WTC11 (cell line): ENCODE data around the gene HMGN4. TPM values are rescaled to one million over a fixed set of nuclear protein-coding genes. Genes with fewer than 3 reads are reported as not detected.
A peak's percentile ranks its signal among the peaks of the same experiment; 100 is the strongest.

ENCODE experiments used
- ATAC-seq: fragments of 200-7000 bp; cut with Tn5 transposase; 2 replicates; pipeline ENCODE4 v1.10.0; 2021; ENCODE audit warnings: mild to moderate bottlenecking, moderate library complexity
- CTCF ChIA-PET: fragments of 300-600 bp; sonication (Branson Sonifier 250); formaldehyde crosslinking; loops from one replicate; lab custom pipeline; 2021; ENCODE audit warnings: antibody characterized with exemption; lab: Charles Lee
- POLR2A ChIA-PET: fragments of 350-600 bp; sonication (Branson Sonifier 250); formaldehyde crosslinking; loops from one replicate; lab custom pipeline; 2021; ENCODE audit warnings: antibody characterized with exemption; lab: Charles Lee
- DNase-seq: peaks from one replicate; pipeline ENCODE4 v3.0.0; 2021; ENCODE audit warnings: low spot score
- H3K27ac Mint-ChIP-seq: 2 replicates; pipeline ENCODE4 v1.8.0; 2021; ENCODE audit warnings: mixed read lengths
- H3K27me3 Mint-ChIP-seq: 2 replicates; pipeline ENCODE4 v1.8.0; 2021; ENCODE audit warnings: low read depth, mild to moderate bottlenecking, moderate library complexity, mixed read lengths
- H3K36me3 Mint-ChIP-seq: 2 replicates; pipeline ENCODE4 v1.8.0; 2021; ENCODE audit warnings: mixed read lengths
- H3K4me1 Mint-ChIP-seq: 2 replicates; pipeline ENCODE4 v1.8.0; 2022; ENCODE audit warnings: mixed read lengths
- H3K4me3 Mint-ChIP-seq: 2 replicates; pipeline ENCODE4 v1.8.0; 2021; ENCODE audit warnings: mild to moderate bottlenecking, moderate library complexity, mixed read lengths
- H3K9me3 Mint-ChIP-seq: 2 replicates; pipeline ENCODE4 v1.8.0; 2021; ENCODE audit warnings: mixed read lengths
- GRHL2 ChIP-seq: fragments of 250-450 bp; sonication (Bioruptor Pico); IDR thresholded peaks from 2 replicates; pipeline ENCODE4 v1.8.0; 2022; ENCODE audit warnings: mild to moderate bottlenecking, moderate library complexity; ENCODE audit not compliant: insufficient replicate concordance, severe bottlenecking
- IRF2 ChIP-seq: sonication (generic); formaldehyde crosslinking; IDR thresholded peaks from 2 replicates; pipeline ENCODE4 v1.8.0; 2022; ENCODE audit warnings: low read depth, missing genetic modification reagents, borderline replicate concordance
- KAT7 ChIP-seq: sonication (generic); formaldehyde crosslinking; IDR thresholded peaks from 2 replicates; pipeline ENCODE4 v1.8.1; 2023; ENCODE audit warnings: missing genetic modification reagents, mild to moderate bottlenecking, borderline replicate concordance
- MYBL2 ChIP-seq: sonication (generic); formaldehyde crosslinking; IDR thresholded peaks from 2 replicates; pipeline ENCODE4 v1.8.1; 2023; ENCODE audit warnings: mild to moderate bottlenecking, moderate library complexity, missing genetic modification reagents
- NFATC4 ChIP-seq: fragments of 250-450 bp; sonication (Bioruptor Pico); IDR thresholded peaks from 2 replicates; pipeline ENCODE4 v1.9.0; 2021; ENCODE audit warnings: mild to moderate bottlenecking
- NFE2L1 ChIP-seq: sonication (generic); formaldehyde crosslinking; IDR thresholded peaks from 2 replicates; pipeline ENCODE4 v1.8.1; 2023; ENCODE audit warnings: missing genetic modification reagents
- NFYB ChIP-seq: sonication (generic); formaldehyde crosslinking; conservative IDR thresholded peaks from 2 replicates; pipeline ENCODE4 v1.8.0; 2022; ENCODE audit warnings: low read depth, missing genetic modification reagents
- NR3C1 ChIP-seq: sonication (generic); formaldehyde crosslinking; conservative IDR thresholded peaks from 2 replicates; pipeline ENCODE4 v1.8.1; 2023; ENCODE audit warnings: low read depth, mild to moderate bottlenecking, missing genetic modification reagents
- RORB ChIP-seq: fragments of 250-450 bp; sonication (Bioruptor Pico); IDR thresholded peaks from 2 replicates; pipeline ENCODE4 v1.9.0; 2021; ENCODE audit warnings: mild to moderate bottlenecking
- SOX15 ChIP-seq: fragments of 250-450 bp; sonication (Bioruptor Pico); IDR thresholded peaks from 2 replicates; pipeline ENCODE4 v1.9.0; 2021; ENCODE audit warnings: mild to moderate bottlenecking
- TP53 ChIP-seq: sonication (generic); formaldehyde crosslinking; IDR thresholded peaks from 2 replicates; pipeline ENCODE4 v1.8.1; 2023; ENCODE audit warnings: mild to moderate bottlenecking, missing genetic modification reagents
- ZBTB21 ChIP-seq: sonication (generic); formaldehyde crosslinking; IDR thresholded peaks from 2 replicates; pipeline ENCODE4 v1.8.1; 2023; ENCODE audit warnings: mild to moderate bottlenecking, missing genetic modification reagents, borderline replicate concordance
- ZNF396 ChIP-seq: fragments of 250-450 bp; sonication (Bioruptor Pico); IDR thresholded peaks from 2 replicates; pipeline ENCODE4 v1.8.0; 2021; ENCODE audit warnings: mild to moderate bottlenecking, moderate library complexity, borderline replicate concordance
- ZNF423 ChIP-seq: fragments of 250-450 bp; sonication (Bioruptor Pico); IDR thresholded peaks from 2 replicates; pipeline ENCODE4 v2.1.2; 2022; ENCODE audit warnings: mild to moderate bottlenecking, moderate library complexity
- ZNF671 ChIP-seq: fragments of 250-450 bp; sonication (Bioruptor Pico); IDR thresholded peaks from 2 replicates; pipeline ENCODE4 v1.8.0; 2021; ENCODE audit warnings: mild to moderate bottlenecking
- total RNA-seq: library from RNA; stranded (reverse); gene quantifications from 3 replicates; pipeline ENCODE4 v1.2.3, GENCODE V29; 2021
- TF ChIP-seq, protein P1 (sequence below): sonication (generic); formaldehyde crosslinking; IDR thresholded peaks from 2 replicates; pipeline ENCODE4 v1.8.0; 2022; ENCODE audit warnings: mild to moderate bottlenecking, missing genetic modification reagents
- TF ChIP-seq, protein P2 (sequence below): fragments of 250-450 bp; sonication (Bioruptor Pico); IDR thresholded peaks from 2 replicates; pipeline ENCODE4 v1.8.0; 2021; ENCODE audit warnings: mild to moderate bottlenecking
- TF ChIP-seq, protein P3 (sequence below): sonication (generic); formaldehyde crosslinking; IDR thresholded peaks from 2 replicates; pipeline ENCODE4 v1.8.0; 2022; ENCODE audit warnings: mild to moderate bottlenecking, missing genetic modification reagents
- TF ChIP-seq, protein P4 (sequence below): sonication (generic); formaldehyde crosslinking; IDR thresholded peaks from 2 replicates; pipeline ENCODE4 v1.8.1; 2023; ENCODE audit warnings: mild to moderate bottlenecking, missing genetic modification reagents, moderate library complexity
- TF ChIP-seq, protein P5 (sequence below): sonication (generic); formaldehyde crosslinking; IDR thresholded peaks from 2 replicates; pipeline ENCODE4 v1.8.0; 2022; ENCODE audit warnings: missing genetic modification reagents
- TF ChIP-seq, protein P6 (sequence below): sonication (generic); formaldehyde crosslinking; IDR thresholded peaks from 2 replicates; pipeline ENCODE4 v1.8.1; 2022; ENCODE audit warnings: missing genetic modification reagents, borderline replicate concordance

The HMGN4 gene
- total RNA-seq, 1 experiment from 2014 or later: 57.1 TPM

DNA sequence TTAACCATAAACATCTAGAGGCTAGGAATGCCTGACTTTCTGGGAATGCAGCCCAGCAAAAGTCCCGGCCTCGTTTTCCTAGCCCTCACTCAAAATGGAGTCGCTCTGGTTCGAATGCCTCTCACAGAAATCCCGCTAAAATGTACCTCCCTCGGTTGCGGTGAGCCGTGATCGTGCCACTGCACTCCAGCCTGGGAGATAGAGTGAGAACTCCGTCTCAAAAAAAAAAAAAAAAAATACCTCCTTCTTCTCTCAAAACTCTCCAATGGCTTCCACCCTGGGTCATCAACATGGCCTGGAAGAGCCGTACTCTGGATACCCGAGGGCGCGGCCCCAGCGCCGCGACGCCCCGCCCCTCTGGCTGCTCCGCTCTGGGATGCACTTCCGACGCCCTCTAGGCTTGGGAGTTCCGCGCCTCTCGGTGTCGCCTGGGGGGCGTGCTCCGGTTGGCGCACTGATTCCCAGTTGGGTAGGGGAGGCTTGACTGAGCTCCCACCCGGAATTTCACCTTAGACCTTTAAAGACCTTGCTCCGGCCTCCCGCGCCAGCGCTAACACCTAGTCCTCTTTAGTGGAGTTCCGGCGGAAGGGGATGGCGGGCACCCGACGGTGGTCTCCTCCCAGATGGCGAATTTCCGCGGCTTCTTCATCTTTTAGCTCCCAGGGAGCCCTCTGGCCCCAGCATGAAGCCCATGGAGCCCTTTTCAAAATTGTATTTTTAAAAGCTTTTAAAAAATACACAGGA lies 12.3 kb downstream of the HMGN4 start (continued):
- TF ChIP-seq, protein P1, sequence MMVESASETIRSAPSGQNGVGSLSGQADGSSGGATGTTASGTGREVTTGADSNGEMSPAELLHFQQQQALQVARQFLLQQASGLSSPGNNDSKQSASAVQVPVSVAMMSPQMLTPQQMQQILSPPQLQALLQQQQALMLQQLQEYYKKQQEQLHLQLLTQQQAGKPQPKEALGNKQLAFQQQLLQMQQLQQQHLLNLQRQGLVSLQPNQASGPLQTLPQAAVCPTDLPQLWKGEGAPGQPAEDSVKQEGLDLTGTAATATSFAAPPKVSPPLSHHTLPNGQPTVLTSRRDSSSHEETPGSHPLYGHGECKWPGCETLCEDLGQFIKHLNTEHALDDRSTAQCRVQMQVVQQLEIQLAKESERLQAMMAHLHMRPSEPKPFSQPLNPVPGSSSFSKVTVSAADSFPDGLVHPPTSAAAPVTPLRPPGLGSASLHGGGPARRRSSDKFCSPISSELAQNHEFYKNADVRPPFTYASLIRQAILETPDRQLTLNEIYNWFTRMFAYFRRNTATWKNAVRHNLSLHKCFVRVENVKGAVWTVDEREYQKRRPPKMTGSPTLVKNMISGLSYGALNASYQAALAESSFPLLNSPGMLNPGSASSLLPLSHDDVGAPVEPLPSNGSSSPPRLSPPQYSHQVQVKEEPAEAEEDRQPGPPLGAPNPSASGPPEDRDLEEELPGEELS (CRISPR knock-in tag): 0 out of 2 replicates have a peak, but pooled peaks have one; percentile 42
- TF ChIP-seq NFE2L1 (CRISPR knock-in tag) (0 out of 2 replicates have a peak, but pooled peaks have one; percentile 17), NFATC4 (CRISPR knock-in tag) (0 out of 2 replicates have a peak, but pooled peaks have one; percentile 39), ZNF671 (CRISPR knock-in tag) (peak; percentile 61; the same call in 1 of the 2 replicates), MYBL2 (CRISPR knock-in tag) (no peak), NFYB (no peak), TP53 (CRISPR knock-in tag) (no peak), ZNF423 (CRISPR knock-in tag) (peak; percentile 55; the same call in 1 of the 2 replicates)
- TF ChIP-seq, protein P2, sequence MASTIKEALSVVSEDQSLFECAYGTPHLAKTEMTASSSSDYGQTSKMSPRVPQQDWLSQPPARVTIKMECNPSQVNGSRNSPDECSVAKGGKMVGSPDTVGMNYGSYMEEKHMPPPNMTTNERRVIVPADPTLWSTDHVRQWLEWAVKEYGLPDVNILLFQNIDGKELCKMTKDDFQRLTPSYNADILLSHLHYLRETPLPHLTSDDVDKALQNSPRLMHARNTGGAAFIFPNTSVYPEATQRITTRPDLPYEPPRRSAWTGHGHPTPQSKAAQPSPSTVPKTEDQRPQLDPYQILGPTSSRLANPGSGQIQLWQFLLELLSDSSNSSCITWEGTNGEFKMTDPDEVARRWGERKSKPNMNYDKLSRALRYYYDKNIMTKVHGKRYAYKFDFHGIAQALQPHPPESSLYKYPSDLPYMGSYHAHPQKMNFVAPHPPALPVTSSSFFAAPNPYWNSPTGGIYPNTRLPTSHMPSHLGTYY (CRISPR knock-in tag): 0 out of 2 replicates have a peak, but pooled peaks have one; percentile 72
- TF ChIP-seq, protein P3, sequence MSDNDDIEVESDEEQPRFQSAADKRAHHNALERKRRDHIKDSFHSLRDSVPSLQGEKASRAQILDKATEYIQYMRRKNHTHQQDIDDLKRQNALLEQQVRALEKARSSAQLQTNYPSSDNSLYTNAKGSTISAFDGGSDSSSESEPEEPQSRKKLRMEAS (CRISPR knock-in tag): peak; percentile 63; the same call in 1 of the 2 replicates
- TF ChIP-seq, all 79 proteins: peak for 14

DNA sequence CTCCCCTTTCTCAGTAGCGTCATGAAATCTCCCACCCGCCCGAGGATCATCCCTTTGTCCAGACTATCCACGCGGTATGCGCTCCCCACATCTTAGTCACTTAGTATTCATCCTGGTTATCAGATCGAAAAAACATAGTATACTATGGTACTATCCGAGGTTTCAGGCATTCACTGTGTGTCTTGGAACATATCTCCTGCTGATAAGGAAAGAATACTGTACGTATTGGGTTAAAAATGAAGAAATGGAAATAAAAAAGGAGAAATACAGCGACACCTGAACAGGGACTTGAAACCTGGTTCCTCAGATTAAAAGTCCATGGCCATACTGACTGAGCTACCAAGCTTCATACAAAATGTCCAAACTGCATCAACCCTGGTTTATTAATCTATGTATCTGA lies 14.0 kb downstream of the HMGN4 start:
- no peaks in the 10 kb centered on the region for H3K9me3 Mint-ChIP-seq
- no peak for ATAC-seq
- H3K4me3 Mint-ChIP-seq: no peak overlapping the region
- TF ChIP-seq KAT7 (no peak), NR3C1 (CRISPR knock-in tag) (no peak), ZBTB21 (CRISPR knock-in tag) (no peak), IRF2 (CRISPR knock-in tag) (no peak)
- TF ChIP-seq, protein P4, sequence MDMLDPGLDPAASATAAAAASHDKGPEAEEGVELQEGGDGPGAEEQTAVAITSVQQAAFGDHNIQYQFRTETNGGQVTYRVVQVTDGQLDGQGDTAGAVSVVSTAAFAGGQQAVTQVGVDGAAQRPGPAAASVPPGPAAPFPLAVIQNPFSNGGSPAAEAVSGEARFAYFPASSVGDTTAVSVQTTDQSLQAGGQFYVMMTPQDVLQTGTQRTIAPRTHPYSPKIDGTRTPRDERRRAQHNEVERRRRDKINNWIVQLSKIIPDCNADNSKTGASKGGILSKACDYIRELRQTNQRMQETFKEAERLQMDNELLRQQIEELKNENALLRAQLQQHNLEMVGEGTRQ (CRISPR knock-in tag): no peak
- TF ChIP-seq, all 79 proteins: peak for 0
- CTCF ChIA-PET: interaction anchor here (2.1 kb wide), 1 partner anchor 210 kb away, joined by 13 read pairs; no protein-coding TSS in a partner anchor
- Mint-ChIP-seq H3K27me3 (no peaks in the 10 kb centered on the region), H3K4me1 (peaks cover 22% of the 10 kb centered on the region), H3K27ac (no peak overlapping the region), H3K36me3 (no peaks in the 10 kb centered on the region)
- no peak for DNase-seq
- POLR2A ChIA-PET: interaction anchor here (1.1 kb wide), 1 partner anchor 428 kb away, joined by 3 read pairs; no protein-coding TSS in a partner anchor

DNA sequence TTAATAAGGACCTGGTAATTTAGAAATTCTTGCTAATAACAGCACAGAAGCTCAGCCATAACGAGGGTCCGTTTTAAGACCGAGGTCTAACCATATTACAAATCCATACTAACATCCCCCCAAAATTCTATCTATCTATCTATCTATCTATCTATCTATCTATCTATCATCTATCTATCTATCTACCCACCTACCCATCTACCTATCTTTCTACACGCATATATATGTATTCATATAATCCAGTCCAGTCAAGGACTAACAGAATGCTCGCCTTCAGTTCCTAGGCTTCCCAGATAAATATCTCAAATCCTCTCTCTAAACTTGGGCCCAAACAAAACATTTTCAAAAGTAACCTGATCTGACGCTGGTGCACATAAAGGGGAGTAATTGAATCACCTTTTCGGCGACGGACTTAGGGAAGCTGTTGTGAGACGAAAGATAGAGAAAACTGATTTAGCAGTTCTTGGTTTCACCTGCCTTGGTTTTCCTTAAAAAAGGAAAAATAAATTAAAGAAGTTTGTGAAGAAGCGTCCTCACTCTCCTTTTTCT lies 14.5 kb downstream of the HMGN4 start:
- H3K27ac Mint-ChIP-seq: no peak overlapping the region
- no peaks in the 10 kb centered on the region for H3K27me3 Mint-ChIP-seq
- ATAC-seq (no peak), DNase-seq (no peak)
- H3K36me3 Mint-ChIP-seq: no peaks in the 10 kb centered on the region
- H3K4me1 Mint-ChIP-seq: peaks cover 22% of the 10 kb centered on the region
- no peak overlapping the region for H3K4me3 Mint-ChIP-seq
- H3K9me3 Mint-ChIP-seq: no peaks in the 10 kb centered on the region
- ChIA-PET POLR2A (interaction anchor here (1.1 kb wide), 1 partner anchor 428 kb away, joined by 3 read pairs; no protein-coding TSS in a partner anchor), CTCF (interaction anchor here (1.5 kb wide), 1 partner anchor 211 kb away, joined by 5 read pairs; no protein-coding TSS in a partner anchor)
- TF ChIP-seq, protein P5, sequence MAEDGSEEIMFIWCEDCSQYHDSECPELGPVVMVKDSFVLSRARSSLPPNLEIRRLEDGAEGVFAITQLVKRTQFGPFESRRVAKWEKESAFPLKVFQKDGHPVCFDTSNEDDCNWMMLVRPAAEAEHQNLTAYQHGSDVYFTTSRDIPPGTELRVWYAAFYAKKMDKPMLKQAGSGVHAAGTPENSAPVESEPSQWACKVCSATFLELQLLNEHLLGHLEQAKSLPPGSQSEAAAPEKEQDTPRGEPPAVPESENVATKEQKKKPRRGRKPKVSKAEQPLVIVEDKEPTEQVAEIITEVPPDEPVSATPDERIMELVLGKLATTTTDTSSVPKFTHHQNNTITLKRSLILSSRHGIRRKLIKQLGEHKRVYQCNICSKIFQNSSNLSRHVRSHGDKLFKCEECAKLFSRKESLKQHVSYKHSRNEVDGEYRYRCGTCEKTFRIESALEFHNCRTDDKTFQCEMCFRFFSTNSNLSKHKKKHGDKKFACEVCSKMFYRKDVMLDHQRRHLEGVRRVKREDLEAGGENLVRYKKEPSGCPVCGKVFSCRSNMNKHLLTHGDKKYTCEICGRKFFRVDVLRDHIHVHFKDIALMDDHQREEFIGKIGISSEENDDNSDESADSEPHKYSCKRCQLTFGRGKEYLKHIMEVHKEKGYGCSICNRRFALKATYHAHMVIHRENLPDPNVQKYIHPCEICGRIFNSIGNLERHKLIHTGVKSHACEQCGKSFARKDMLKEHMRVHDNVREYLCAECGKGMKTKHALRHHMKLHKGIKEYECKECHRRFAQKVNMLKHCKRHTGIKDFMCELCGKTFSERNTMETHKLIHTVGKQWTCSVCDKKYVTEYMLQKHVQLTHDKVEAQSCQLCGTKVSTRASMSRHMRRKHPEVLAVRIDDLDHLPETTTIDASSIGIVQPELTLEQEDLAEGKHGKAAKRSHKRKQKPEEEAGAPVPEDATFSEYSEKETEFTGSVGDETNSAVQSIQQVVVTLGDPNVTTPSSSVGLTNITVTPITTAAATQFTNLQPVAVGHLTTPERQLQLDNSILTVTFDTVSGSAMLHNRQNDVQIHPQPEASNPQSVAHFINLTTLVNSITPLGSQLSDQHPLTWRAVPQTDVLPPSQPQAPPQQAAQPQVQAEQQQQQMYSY (CRISPR knock-in tag): no peak
- no peak for TF ChIP-seq GRHL2
- TF ChIP-seq, protein P3 (CRISPR knock-in tag): no peak
- TF ChIP-seq, protein P6, sequence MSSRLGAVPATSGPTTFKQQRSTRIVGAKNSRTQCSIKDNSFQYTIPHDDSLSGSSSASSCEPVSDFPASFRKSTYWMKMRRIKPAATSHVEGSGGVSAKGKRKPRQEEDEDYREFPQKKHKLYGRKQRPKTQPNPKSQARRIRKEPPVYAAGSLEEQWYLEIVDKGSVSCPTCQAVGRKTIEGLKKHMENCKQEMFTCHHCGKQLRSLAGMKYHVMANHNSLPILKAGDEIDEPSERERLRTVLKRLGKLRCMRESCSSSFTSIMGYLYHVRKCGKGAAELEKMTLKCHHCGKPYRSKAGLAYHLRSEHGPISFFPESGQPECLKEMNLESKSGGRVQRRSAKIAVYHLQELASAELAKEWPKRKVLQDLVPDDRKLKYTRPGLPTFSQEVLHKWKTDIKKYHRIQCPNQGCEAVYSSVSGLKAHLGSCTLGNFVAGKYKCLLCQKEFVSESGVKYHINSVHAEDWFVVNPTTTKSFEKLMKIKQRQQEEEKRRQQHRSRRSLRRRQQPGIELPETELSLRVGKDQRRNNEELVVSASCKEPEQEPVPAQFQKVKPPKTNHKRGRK (CRISPR knock-in tag): no peak
- TF ChIP-seq NFE2L1 (CRISPR knock-in tag): no peak
- TF ChIP-seq SOX15 (CRISPR knock-in tag): no peak
- TF ChIP-seq ZNF396 (CRISPR knock-in tag): no peak
- TF ChIP-seq RORB (CRISPR knock-in tag): no peak
